Retinal pigment epithelial cell (primary cell): ENCODE data around the gene AKAP6.

Experiments
- DNase-seq: peaks from one replicate; pipeline ENCODE4 v3.0.0-alpha.2; 2010; ENCODE audit warnings: low read depth
- H3K4me3 ChIP-seq: 2 replicates; pipeline ENCODE4 v1.5.1; 2011; ENCODE audit warnings: mild to moderate bottlenecking, low read length, control low read depth, moderate library complexity
- CTCF ChIP-seq: conservative IDR thresholded peaks from 2 replicates; pipeline ENCODE4 v1.5.1; 2011; ENCODE audit warnings: low read depth, low read length, control low read depth, inconsistent platforms

Gene AKAP6

GRCh38 chr14:32622742-32623141 lies 293.6 kb downstream of the AKAP6 start:
- no peak overlapping the region for H3K4me3 ChIP-seq
- DNase-seq = no peak
- TF ChIP-seq CTCF = no peak

GRCh38 chr14:32623300-32624093 lies 294.4 kb downstream of the AKAP6 start:
- DNase-seq = no peak
- H3K4me3 ChIP-seq = no peak overlapping the region

GRCh38 chr14:32625211-32625610 lies 296.1 kb downstream of the AKAP6 start:
- DNase-seq = no peak
- no peak for TF ChIP-seq CTCF
- H3K4me3 ChIP-seq = no peak overlapping the region

More at GRCh38 chr14:32623300-32624093, 294.4 kb downstream of the AKAP6 start:
- no peak for TF ChIP-seq CTCF

- no peak for TF ChIP-seq CTCF
Measured at GRCh38 chr14:32627545-32628298, 298.6 kb downstream of the AKAP6 start.

GRCh38 chr14:32629236-32629635 lies 300.1 kb downstream of the AKAP6 start:
- H3K4me3 ChIP-seq = no peak overlapping the region
- no peak for TF ChIP-seq CTCF
- DNase-seq = no peak

More at GRCh38 chr14:32627545-32628298, 298.6 kb downstream of the AKAP6 start:
- no peak overlapping the region for H3K4me3 ChIP-seq
- DNase-seq = peak; percentile 52

GRCh38 chr14:32630701-32631100 lies 301.6 kb downstream of the AKAP6 start:
- TF ChIP-seq CTCF = no peak
- H3K4me3 ChIP-seq = no peak overlapping the region
- no peak for DNase-seq
